Ascending aorta (tissue), 2 donors: ENCODE results near the gene ACSL1. TPM values are rescaled to one million over a fixed set of nuclear protein-coding genes. Genes with fewer than 3 reads are reported as not detected.
A peak's percentile ranks its signal among the peaks of the same experiment; 100 is the strongest.

Experiments
- DNase-seq, 2 donors: peaks; one replicate each; pipeline ENCODE4 v3.0.0-alpha.2; 2019; ENCODE audit warnings: low spot score in 2 of 2
- H3K27ac ChIP-seq, 2 donors: fragments of 200-600 bp; sonication (generic); one replicate each; pipeline ENCODE4 v1.5.1; 2016 to 2017; ENCODE audit warnings: mild to moderate bottlenecking in 1 of 2
- H3K27me3 ChIP-seq: fragments of 200-600 bp; sonication (generic); one replicate; pipeline ENCODE4 v1.5.1; 2017
- H3K36me3 ChIP-seq, 2 donors: fragments of 200-600 bp; sonication (generic); one replicate each; pipeline ENCODE4 v1.5.1; 2016
- H3K4me1 ChIP-seq, 2 donors: fragments of 200-600 bp; sonication (generic); one replicate each; pipeline ENCODE4 v1.5.1; 2016 to 2017; ENCODE audit warnings: mild to moderate bottlenecking in 1 of 2
- H3K4me3 ChIP-seq, 2 donors: fragments of 200-600 bp; sonication (generic); one replicate each; pipeline ENCODE4 v1.5.1; 2016 to 2017; ENCODE audit warnings: mild to moderate bottlenecking in 1 of 2
- H3K9me3 ChIP-seq, 2 donors: fragments of 200-600 bp; sonication (generic); one replicate each; pipeline ENCODE4 v1.5.1; 2016
- CTCF ChIP-seq, 3 experiments: fragments of 200-600 bp in 2 of 3; fragments of 450-650 bp in 1 of 3; sonication (generic) in 2 of 3; IDR thresholded peaks; one replicate each; pipeline ENCODE4 v1.5.1; 2016 to 2019; ENCODE audit warnings: antibody characterized with exemption in 3 of 3, mild to moderate bottlenecking in 1 of 3, moderate library complexity in 1 of 3
- intact Hi-C: fragments of 100-400 bp; cut with DNase I; formaldehyde crosslinking; loops from one replicate; pipeline ENCODE4 v1.15.1; 2023
- total RNA-seq: library from RNA; depleted of rRNA; stranded (reverse); fragments of >200 nt; gene quantifications from one replicate; pipeline ENCODE4 v1.1.0, GENCODE V29; 2016

Gene ACSL1
- total RNA-seq, 1 donor from 2014 or later, result 31.8 TPM

DNA sequence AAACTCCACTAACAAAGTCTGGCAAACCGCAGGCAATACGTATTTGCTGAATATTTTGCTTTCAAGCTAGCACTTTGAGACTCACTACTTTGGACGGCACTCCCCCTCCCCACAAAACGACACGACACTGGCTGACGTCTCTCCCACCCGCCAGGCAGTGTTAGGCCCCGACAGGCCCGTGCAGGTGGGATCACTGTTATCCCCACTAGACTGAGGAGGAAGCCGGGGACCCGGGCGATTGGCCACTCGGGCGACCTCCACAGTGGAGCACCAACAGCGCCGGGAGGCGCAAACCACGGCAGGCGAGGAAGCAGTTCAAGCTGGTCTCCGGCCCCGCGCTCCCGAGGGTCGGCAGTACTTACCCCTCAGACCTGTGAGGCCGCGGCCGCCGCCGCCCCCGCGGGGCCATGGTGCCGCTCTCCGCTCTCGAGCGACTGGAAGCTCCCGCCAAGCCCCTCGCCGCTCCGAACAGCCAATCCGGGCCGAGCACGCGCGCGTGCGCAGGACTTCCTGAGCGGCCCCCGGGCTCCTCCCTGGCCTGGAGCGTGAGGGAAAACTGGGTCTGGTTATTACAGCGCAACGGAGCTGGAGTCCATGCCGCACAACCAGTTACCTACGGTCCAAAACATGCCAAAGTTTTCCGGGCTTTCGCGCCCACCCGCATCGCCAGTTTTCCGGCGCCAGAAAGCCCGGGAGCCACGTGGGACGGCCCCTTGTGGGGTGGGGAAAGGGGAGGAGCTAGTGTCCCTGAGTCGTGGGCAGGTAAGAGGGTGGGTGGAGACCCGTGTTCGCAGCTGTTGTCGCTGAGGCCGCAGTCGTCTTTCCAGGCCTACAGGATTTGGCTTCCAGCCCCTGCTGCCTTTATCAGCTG is 91.9 kb downstream of the ACSL1 start, which contains the start of gene CENPU:
TSS of gene CENPU (minus strand) at position 443 of the 871 bp plus-strand sequence. CDS start at position 409, 34 bp downstream.
- Histone ChIP-seq H3K27ac (peak within 1 kb of the TSS in 1 of 2 donors; percentile 58), H3K9me3 (no peaks in the 10 kb centered on the region), H3K4me3 (peak within 1 kb of the TSS; percentile 68 to 91), H3K36me3 (no peaks in the 10 kb centered on the region), H3K4me1 (peaks cover 0 to 8% of the 10 kb centered on the region in 2 donors), H3K27me3 (no peaks in the 10 kb centered on the region)
- peak; percentile 87 to 98 for DNase-seq
- no peak for TF ChIP-seq CTCF (IDR thresholded peaks at IDR 0.05)
- intact Hi-C loops, result loop anchor here (1.0 to 5.0 kb wide), 4 partner anchors 11 to 197 kb away; partner anchors contain the start of genes ACSL1, CASP3 and PRIMPOL

GRCh38 chr4:184732126-184732525 is 93.6 kb downstream of the ACSL1 start:
- no peaks in the 10 kb centered on the region for H3K36me3 ChIP-seq
- H3K27me3 ChIP-seq, result no peaks in the 10 kb centered on the region
- no peak for DNase-seq
- H3K9me3 ChIP-seq, result no peaks in the 10 kb centered on the region
- TF ChIP-seq CTCF (IDR thresholded peaks at IDR 0.05), result no peak
- H3K4me3 ChIP-seq, result no peak overlapping the region
- intact Hi-C loops, result loop anchor here (5.0 kb wide), 3 partner anchors 85 to 195 kb away; partner anchors contain the start of genes ACSL1, CASP3 and PRIMPOL
- H3K4me1 ChIP-seq, result peaks cover 0 to 8% of the 10 kb centered on the region in 2 donors
- no peak overlapping the region for H3K27ac ChIP-seq

- intact Hi-C loops, result loop anchor here (5.0 kb wide), 3 partner anchors 84 to 194 kb away; partner anchors contain the start of genes ACSL1, CASP3 and PRIMPOL
Observed at GRCh38 chr4:184731056-184731455, 94.7 kb downstream of the ACSL1 start.

GRCh38 chr4:184729946-184730345 is 95.8 kb downstream of the ACSL1 start:
- Histone ChIP-seq H3K27ac (no peak overlapping the region), H3K27me3 (no peaks in the 10 kb centered on the region), H3K4me1 (peaks cover 0 to 8% of the 10 kb centered on the region in 2 donors), H3K4me3 (no peak overlapping the region), H3K36me3 (no peaks in the 10 kb centered on the region), H3K9me3 (no peaks in the 10 kb centered on the region)
- TF ChIP-seq CTCF (IDR thresholded peaks at IDR 0.05), result no peak
- DNase-seq, result no peak
- intact Hi-C loops, result loop anchor here (5.0 kb wide), 3 partner anchors 83 to 193 kb away; partner anchors contain the start of genes ACSL1, CASP3 and PRIMPOL

More at GRCh38 chr4:184731056-184731455, 94.7 kb downstream of the ACSL1 start:
- no peaks in the 10 kb centered on the region for H3K9me3 ChIP-seq
- no peaks in the 10 kb centered on the region for H3K36me3 ChIP-seq
- no peaks in the 10 kb centered on the region for H3K27me3 ChIP-seq
- H3K4me3 ChIP-seq, result no peak overlapping the region
- no peak for DNase-seq
- peaks cover 0 to 8% of the 10 kb centered on the region in 2 donors for H3K4me1 ChIP-seq
- no peak overlapping the region for H3K27ac ChIP-seq
- TF ChIP-seq CTCF (IDR thresholded peaks at IDR 0.05), result no peak

DNA sequence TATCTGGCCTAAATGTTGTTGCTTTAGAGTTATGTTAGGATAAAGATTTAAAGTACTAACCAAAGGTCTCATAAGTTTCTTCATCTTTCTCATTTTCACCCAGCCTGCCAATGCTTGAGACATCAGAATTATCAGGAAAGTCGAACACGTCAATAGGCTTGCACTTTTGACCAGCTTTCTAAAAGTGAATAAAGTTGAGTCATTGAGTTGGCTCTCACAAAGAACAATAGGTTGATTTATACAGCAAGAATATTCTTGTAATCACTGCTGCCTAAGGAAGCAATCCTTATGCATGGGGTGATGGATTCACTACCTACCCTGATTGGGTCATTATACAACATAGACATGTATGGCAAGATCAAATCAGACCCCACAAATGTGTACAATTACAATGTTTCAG is 96.9 kb downstream of the ACSL1 start:
- no peak for TF ChIP-seq CTCF (IDR thresholded peaks at IDR 0.05)
- peaks cover 0 to 8% of the 10 kb centered on the region in 2 donors for H3K4me1 ChIP-seq

More for the DNA sequence above, 96.9 kb downstream of the ACSL1 start:
- DNase-seq, result no peak
- Histone ChIP-seq H3K27me3 (no peaks in the 10 kb centered on the region), H3K27ac (no peak overlapping the region), H3K36me3 (no peaks in the 10 kb centered on the region), H3K4me3 (no peak overlapping the region), H3K9me3 (no peaks in the 10 kb centered on the region)
- intact Hi-C loops, result no loop called here
